ENCODE results near the gene TMEM174. TPM values are rescaled to one million over a fixed set of nuclear protein-coding genes. Genes with fewer than 3 reads are reported as not detected.

TMEM174 gene
- total RNA-seq: not detected in 2 replicates

GRCh38 chr5:73172951-73173350 lies at the start of gene TMEM174:
TSS of gene TMEM174 (plus strand) at chr5:73173193. CDS start at chr5:73173244, 51 bp downstream.

Other genes starting within 250 kb of the TMEM174 start
- 20.3 and 21.2 TPM in 2 replicates for gene FCHO2, start 217.2 kb upstream of the TMEM174 start, total RNA-seq
- gene TMEM171, start 52.6 kb upstream of the TMEM174 start, total RNA-seq: 3.8 and 6.6 TPM in 2 replicates

Data from articular chondrocyte of knee joint (primary cell).